AG04450 (cell line): Measurements from ENCODE around the gene CHCHD4. TPM values are rescaled to one million over a fixed set of nuclear protein-coding genes. Genes with fewer than 3 reads are reported as not detected.
A peak's percentile ranks its signal among the peaks of the same experiment; 100 is the strongest.

ENCODE experiments used
- CTCF ChIA-PET: fragments of 300-600, 350-600 bp; formaldehyde crosslinking; extraction: SDS; loops from one replicate; lab custom pipeline; 2022; ENCODE audit warnings: antibody characterized with exemption, inconsistent platforms; lab: Charles Lee
- POLR2A ChIA-PET: fragments of 350-600 bp; formaldehyde crosslinking; extraction: SDS; loops from one replicate; lab custom pipeline; 2021; ENCODE audit warnings: antibody characterized with exemption, inconsistent platforms; lab: Yijun Ruan, JAX
- DNase-seq: peaks from one replicate; pipeline ENCODE4 v3.0.0-alpha.2; 2011; ENCODE audit warnings: low read depth, low spot score
- H3K27ac ChIP-seq: one replicate; pipeline ENCODE4 v1.5.1; 2012; ENCODE audit warnings: low read depth, low read length, control low read depth
- H3K27me3 ChIP-seq: one replicate; pipeline ENCODE4 v1.6.0; 2012; ENCODE audit warnings: low read length; ENCODE audit not compliant: control insufficient read depth, insufficient read depth
- H3K4me3 ChIP-seq: 2 replicates; pipeline ENCODE4 v1.5.1; 2011; ENCODE audit warnings: mild to moderate bottlenecking, low read depth, low read length, control low read depth
- H3K9me3 ChIP-seq: 2 replicates; pipeline ENCODE4 v1.5.1; 2012; ENCODE audit warnings: low read length; ENCODE audit not compliant: control insufficient read depth, insufficient read depth
- CTCF ChIP-seq: IDR thresholded peaks from 2 replicates; pipeline ENCODE4 v1.5.1; 2011; ENCODE audit warnings: low read depth, low read length, control low read depth, inconsistent platforms
- polyA plus RNA-seq: library from polyadenylated mRNA; depleted of rRNA; stranded (reverse); fragments of >200 nt; gene quantifications from 2 replicates; pipeline ENCODE4 v1.2.3, GENCODE V29; 2011

Gene CHCHD4
- polyA plus RNA-seq, 1 experiment = 11.4 TPM

- Histone ChIP-seq H3K4me3 (no peak overlapping the region), H3K9me3 (no peaks in the 10 kb centered on the region), H3K27ac (no peak overlapping the region), H3K27me3 (no peaks in the 10 kb centered on the region)
- CTCF ChIA-PET = interaction anchor here (1.5 kb wide), 1 partner anchor 16 kb away, joined by 4 read pairs; no protein-coding TSS in a partner anchor
- no peak for DNase-seq
- TF ChIP-seq CTCF = no peak
- POLR2A ChIA-PET = no interaction called here
These were observed 29.6 kb upstream of the CHCHD4 start for GRCh38 chr3:14154276-14154675.

DNA sequence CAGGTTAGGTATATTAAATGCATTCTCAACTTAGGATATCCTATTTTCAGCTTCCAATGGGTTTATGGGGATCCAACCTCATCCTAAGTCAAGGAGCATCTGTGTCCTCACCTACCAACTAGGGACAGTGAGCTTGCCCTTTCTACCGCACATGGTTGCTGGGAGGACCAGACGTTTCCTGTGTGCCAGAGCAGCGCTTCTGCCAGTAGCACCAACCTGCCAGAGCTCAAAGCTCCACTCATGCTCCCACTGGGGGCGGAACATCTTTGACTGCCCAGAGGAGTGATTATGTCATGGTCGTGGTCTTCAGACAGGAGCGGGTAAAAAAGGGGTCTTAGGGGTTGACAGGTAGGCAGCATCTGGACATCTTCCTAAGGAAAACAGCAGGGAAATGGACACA lies 29.0 kb upstream of the CHCHD4 start:
- H3K27ac ChIP-seq = no peak overlapping the region
- H3K27me3 ChIP-seq = no peaks in the 10 kb centered on the region
- ChIA-PET POLR2A (no interaction called here), CTCF (interaction anchor here (1.0 to 2.5 kb wide), 3 partner anchors 9 to 50 kb away, joined by 4 to 9 read pairs (median 5); no protein-coding TSS in a partner anchor)
- no peak for TF ChIP-seq CTCF
- H3K9me3 ChIP-seq = no peaks in the 10 kb centered on the region
- DNase-seq = no peak
- no peak overlapping the region for H3K4me3 ChIP-seq

GRCh38 chr3:14152963-14153355 lies 28.3 kb upstream of the CHCHD4 start:
- H3K27me3 ChIP-seq = no peaks in the 10 kb centered on the region
- H3K9me3 ChIP-seq = no peaks in the 10 kb centered on the region
- DNase-seq = no peak
- no peak overlapping the region for H3K4me3 ChIP-seq
- no peak overlapping the region for H3K27ac ChIP-seq
- TF ChIP-seq CTCF = no peak
- ChIA-PET POLR2A (no interaction called here), CTCF (interaction anchor here (0.9 to 2.5 kb wide), 5 partner anchors 8 to 256 kb away, joined by 3 to 9 read pairs (median 4); no protein-coding TSS in a partner anchor)

GRCh38 chr3:14152233-14152962 lies 27.7 kb upstream of the CHCHD4 start:
- no peak for DNase-seq
- H3K9me3 ChIP-seq = no peaks in the 10 kb centered on the region
- CTCF ChIA-PET = interaction anchor here (0.9 to 2.5 kb wide), 5 partner anchors 8 to 256 kb away, joined by 3 to 9 read pairs (median 4); no protein-coding TSS in a partner anchor
- TF ChIP-seq CTCF = peak; percentile 30
- no peak overlapping the region for H3K4me3 ChIP-seq
- H3K27ac ChIP-seq = no peak overlapping the region
- POLR2A ChIA-PET = no interaction called here
- no peaks in the 10 kb centered on the region for H3K27me3 ChIP-seq

GRCh38 chr3:14151471-14152083 lies 26.9 kb upstream of the CHCHD4 start:
- no peaks in the 10 kb centered on the region for H3K9me3 ChIP-seq
- H3K27me3 ChIP-seq = no peaks in the 10 kb centered on the region
- H3K4me3 ChIP-seq = no peak overlapping the region
- CTCF ChIA-PET = interaction anchor here (2.5 kb wide), 1 partner anchor 11 kb away, joined by 9 read pairs; no protein-coding TSS in a partner anchor
- no peak overlapping the region for H3K27ac ChIP-seq
- TF ChIP-seq CTCF = no peak
- DNase-seq = no peak
- POLR2A ChIA-PET = no interaction called here
